Loucy (cell line): Measurements from ENCODE around the gene EDC4.

Experiments used
- CTCF ChIP-seq: fragments of 200-600 bp; sonication (generic); conservative IDR thresholded peaks from 2 replicates; pipeline ENCODE4 v1.5.1; 2014; ENCODE audit warnings: mild to moderate bottlenecking, antibody characterized with exemption, low read length
- EZH2phosphoT487 ChIP-seq: fragments of 200-600 bp; IDR thresholded peaks from 2 replicates; pipeline ENCODE4 v1.6.1; 2018; ENCODE audit warnings: antibody characterized with exemption, mild to moderate bottlenecking, moderate library complexity, borderline replicate concordance

GRCh38 chr16:67892375-67892774, 19.5 kb downstream of the EDC4 start:
- TF ChIP-seq CTCF (no peak), EZH2phosphoT487 (no peak)
